Heart left ventricle (tissue), 13 donors: ENCODE measurements around the gene GARIN5B.

Experiments used
- CTCF ChIP-seq, 12 donors: fragments of 200-600 bp; sonication (generic) in 4 of 12; IDR thresholded peaks; one replicate each; pipeline versions ENCODE4 v1.5.0 to v1.8.0; 2018 to 2022; ENCODE audit warnings: antibody characterized with exemption in 12 of 12, mild to moderate bottlenecking in 5 of 12
- POLR2A ChIP-seq, 2 donors: fragments of 450-650 bp; IDR thresholded peaks; one replicate each; pipeline ENCODE4 v1.6.1; 2017; ENCODE audit warnings: antibody characterized with exemption in 2 of 2, mild to moderate bottlenecking in 2 of 2, moderate library complexity in 2 of 2
- donor health status: ischemic (EF 13 %, LVEDD 7.1; RV severe dilation, severe dysfunction).
- donor health status: DM: no; HTN: yes; CAD: no.
- donor health status: DM: no; HTN: no; CAD: no.
- donor health status: ischemic (EF 25% LVEDD 6.9; RV normal size, moderate dysfunction).
- donor health status: ischemic (EF 25% LVEDD 5.7; RV mildly dilated, moderate dysfunction).
- donor health status: ischemic (EF 35%, LVEDD 5.7; RV mildly dilated, moderate dysfunction).
- donor health status: nonischemic (EF 11% LVEDD 7.7; RV severe dilation, severe dysfunction).
- donor health status: DM: yes; HTN: yes; CAD: no.
- donor health status: PGD.
- donor health status: ischemic (EF 29% LVEDD 5.4; RV normal size, mild dysfunction).
- donor health status: nonischemic (EF 23%, LVEDD 6.1; RV moderate dilation, normal function).

- TF ChIP-seq CTCF (IDR thresholded peaks at IDR 0.05) = no peak
- TF ChIP-seq POLR2A (IDR thresholded peaks at IDR 0.05) = no peak
These were observed 17.0 kb downstream of the GARIN5B start for GRCh38 chr19:55345818-55346724.
